GM21619 (cell line): ENCODE results near the gene FAM149A.

Experiments used
- ATAC-seq: cut with Tn5 transposase; IDR thresholded peaks from one replicate; pipeline ENCODE4 v1.9.1; 2021; ENCODE audit not compliant: unreplicated experiment

Gene FAM149A

DNA sequence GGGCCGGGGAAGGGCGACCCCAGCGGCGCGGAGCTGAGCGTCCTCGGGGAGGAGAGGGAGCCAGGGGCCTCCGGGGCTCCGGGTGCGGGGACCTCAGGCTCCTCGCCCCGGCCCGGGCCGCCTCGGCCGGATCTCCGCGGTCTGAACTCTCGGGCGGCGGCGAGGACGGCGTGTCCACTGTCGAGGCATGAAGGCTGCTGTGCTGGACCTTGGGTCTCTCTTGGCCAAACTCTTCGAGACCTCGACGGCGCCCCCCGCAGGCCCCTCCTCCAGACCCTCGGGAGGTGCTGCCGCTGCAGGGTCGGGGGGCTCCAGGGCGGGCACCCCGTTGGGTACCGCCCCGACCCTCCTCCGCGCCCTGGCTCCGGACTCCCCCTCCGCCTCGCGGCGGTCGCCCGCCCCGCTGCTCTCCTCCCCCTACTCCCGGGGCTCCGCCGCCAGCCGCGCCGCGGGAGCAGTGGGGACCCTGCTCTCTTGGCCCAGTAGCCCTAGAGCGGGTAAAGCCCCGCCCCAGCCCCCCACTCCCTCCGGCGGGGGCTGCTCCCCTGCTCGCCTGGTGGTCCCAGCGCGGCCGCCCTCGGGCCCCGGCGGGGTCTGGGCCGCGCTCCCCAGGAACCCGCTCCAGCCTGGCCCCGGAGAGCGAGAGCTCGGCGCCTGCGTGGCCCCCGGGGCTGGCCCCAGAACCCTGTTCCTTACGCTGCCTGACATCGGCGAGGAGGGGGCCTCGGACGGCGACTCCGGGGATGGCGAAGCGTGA, 564 bp downstream of the FAM149A start:
- peak; percentile 34 for ATAC-seq

DNA sequence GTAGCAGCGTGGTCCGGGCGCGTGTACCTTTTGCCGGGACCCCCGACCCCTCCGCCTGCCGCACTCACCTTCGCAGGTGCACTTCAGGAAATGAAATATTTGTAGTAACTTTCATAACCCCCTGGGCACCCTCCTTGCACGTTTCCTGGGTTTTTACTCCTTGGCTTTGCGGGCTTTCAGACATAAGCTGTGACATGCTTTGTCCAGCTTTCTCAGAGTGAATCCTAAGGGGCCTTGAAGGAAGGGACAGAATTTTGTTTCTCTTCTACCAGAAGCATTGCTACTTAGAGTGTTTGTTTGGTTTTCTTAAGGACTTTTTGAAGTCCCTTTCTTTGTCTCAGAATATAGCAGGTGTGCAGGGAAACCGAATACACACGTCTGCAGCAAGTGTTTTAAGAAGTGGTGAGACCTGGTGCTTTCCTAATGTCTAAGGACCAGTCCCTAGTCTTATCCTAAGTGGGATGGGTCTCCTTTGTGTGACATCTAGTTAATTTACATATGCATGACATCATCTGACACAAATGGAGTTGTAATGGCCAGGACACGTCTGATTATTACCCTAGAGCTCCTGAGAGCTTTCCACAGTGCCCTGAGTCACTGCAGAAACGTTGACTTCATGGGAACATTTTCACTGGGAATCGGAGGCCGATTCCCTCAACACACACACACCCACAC, 1.3 kb downstream of the FAM149A start:
- ATAC-seq = peak; percentile 13

DNA sequence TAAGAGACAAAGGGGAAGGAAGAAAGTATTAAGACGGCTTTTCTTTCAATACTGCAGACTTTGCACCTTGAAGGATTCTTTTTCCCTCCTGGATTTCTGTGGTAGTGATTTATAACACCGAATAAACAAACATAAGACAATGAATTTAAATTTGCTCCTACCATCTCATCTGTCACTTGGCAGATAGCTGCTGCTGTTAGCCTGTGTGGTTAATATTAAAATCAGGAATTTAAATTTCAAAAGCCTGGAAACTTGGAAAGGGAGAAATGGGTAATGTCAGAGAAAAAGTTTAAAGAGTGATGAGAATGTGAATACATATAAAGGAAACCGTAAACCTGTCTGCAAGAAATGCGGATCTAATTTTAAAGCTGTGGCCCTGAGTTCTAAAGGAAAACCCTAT, 3.4 kb downstream of the FAM149A start:
- ATAC-seq = no peak

DNA sequence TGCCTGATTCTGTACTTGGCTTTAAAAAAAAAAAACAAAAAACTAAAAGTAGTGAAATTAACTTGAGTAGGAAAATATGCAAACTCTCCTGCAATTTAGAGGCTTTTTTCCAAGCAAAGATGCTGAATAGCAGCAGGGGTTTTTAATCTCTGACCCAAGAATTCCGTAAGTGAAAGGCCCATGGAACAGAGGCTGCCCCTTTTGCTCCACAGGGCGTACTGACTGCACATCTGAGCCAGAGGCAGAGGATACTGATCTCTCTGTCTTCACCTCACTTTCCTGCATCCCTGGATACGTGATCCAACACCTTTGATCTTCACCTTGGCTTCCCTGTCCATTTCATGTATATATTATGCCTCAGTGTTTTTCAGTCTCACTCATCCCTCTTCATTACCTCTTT, 3.9 kb downstream of the FAM149A start:
- ATAC-seq = no peak

DNA sequence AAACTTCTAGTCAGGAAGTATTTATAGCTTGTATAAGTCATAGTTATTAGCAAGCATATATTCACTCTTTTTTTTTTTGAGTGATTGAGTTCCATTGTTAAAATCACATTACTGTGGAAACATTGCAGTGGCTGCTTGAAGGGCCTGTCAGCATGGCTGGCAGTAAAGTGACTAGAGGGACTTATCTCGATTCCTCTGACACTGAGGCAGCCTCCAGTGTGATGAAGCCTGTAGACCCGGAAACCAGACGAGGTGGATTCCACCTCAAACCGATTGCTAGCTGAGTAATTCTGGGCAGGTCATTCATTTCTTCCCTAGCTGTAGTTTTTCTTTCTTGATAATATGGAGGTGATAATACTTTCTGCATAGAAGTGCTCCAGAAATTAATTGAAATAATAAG, 4.7 kb downstream of the FAM149A start:
- no peak for ATAC-seq

DNA sequence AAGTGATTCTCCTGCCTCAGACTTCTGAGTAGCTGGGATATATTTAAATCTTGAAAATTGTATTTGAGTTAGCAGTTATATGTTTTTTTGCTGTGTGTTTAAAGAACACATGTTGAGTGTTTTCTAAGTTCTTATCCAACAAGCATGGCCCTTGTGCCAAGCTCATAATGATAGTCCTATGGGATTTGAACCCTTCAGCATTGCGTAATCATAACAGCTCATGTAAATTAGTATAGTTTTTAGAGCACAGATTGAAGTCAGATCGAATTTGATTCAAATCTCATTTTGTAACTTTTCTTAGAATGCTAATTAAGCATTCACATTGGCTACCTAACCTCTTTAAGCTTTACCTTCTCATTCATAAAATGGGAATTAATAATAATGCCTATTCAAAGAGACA, 12.2 kb downstream of the FAM149A start:
- ATAC-seq = no peak

DNA sequence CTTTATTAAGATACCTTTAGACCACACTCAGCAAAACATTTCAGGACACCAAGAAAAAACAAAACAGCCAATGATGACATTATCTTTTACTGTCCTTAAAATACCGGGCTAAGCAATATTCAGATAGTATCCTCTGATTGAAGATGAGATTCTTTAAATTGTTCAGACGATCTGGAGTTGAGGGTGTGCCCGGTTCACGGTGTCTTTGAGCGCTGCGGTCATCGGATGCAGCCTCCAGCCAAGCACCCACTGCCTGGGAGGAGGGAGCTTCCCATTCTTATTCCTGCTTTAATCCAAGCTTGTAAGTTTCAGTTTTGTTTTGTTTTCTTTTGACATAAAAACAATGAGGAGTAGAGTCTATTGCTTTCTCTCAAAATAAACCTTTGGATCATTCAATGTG, 14.1 kb downstream of the FAM149A start:
- no peak for ATAC-seq

DNA sequence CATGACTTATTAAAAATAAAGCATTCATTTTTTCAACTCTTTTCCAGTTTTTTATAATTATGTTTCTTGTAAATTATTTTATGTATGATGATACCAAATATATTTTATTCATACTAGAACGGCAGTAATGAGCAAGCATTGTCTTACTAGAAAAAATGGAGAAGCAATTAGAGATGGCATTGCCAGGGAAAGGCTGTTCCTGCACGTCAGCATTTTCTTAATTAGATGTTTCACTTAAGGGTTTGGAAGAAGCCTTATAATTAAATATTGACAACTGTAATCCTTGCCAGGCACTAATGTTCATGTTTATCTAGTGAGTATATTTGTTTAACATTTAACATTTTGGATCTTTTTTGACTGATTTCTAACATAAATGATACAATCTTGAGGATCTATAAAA, 16.6 kb downstream of the FAM149A start:
- no peak for ATAC-seq

DNA sequence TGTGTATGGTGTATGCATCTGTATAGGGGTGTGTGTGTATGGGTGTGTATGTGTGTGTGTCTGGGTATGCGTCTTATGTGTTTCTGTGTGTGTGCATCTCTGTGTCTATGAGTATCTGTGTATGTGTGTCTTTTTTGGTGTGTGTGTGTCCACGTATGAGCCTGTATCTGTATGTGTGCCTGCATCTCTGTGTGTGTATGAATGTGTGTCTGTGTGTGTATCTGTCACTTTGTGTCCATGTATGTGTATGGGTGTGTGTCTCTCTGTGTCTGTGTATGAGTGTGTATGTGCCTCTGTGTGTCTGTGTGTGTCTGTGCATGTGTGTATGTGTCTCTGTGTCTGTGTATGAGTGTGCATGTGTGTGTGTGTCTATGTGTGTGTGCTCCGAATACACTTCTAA, 24.3 kb downstream of the FAM149A start:
- no peak for ATAC-seq

DNA sequence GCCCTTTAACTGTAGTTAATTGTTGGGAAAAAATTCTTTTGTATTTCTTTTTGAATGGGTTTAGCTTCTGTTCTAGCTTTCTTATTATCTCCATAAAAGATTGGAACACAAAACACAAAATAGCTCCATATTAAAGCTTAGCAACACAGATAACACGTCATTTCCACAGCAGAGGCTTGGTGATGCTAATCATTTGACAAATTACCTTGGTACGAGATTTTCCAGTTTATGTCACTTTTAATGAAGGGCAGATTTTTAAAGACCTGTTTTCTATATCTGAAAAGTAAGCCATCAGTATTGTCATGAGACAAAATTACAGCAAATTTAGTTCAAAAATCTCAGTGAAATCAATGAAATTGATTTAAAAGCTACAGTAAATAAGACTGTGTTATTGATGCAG, 27.4 kb downstream of the FAM149A start:
- ATAC-seq = no peak

DNA sequence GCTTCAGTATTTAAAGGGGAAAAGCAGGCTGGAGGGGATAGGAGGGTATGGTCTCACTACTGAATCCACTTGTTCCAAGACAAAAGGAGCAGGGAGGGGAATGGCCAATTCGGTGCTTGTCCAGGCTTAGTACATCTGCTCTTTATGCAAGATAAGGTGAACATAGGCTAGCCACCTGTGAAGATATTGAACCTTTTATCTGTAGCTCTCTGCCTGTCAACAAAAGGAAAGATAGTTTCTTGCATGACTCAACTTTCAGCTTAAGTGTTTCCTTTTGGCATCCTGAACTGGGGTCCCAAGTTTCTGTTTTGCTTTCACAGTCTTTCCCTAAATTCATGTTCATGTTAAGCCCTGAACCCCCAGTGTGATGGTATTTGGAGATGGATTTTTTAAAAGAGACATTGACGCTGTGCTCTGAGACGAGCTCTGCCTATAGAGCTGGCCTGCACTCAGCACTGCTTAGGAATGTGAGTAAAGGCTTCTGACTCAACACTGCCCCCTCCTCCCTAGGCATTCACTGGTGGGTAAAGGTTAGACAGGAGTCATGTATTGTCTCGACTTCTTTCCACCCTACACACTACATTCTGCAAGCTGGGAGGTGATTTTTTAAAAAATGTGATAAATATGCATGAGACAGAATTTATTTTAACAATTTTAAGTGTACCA, 28.2 kb downstream of the FAM149A start:
- ATAC-seq = no peak

DNA sequence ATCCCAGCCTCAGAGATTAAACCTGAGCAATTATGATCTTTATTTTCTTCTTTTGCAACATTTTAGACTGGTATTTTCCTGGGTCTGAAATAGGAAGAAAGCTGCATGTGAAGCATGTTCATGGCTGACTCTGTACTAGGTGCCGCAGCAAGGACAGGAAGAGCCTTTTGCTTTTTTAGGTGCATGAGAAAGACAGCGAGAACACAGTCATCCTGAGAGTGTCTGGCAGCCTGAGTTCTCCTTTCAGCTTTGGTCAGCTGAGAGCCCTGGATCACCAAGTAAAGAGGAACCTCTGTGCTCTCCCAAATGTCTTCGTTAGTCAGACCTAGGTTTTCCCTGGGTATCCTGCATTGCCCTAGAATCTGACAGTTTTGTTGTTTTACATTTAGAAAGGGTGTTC, 29.8 kb downstream of the FAM149A start:
- ATAC-seq = peak; percentile 99

DNA sequence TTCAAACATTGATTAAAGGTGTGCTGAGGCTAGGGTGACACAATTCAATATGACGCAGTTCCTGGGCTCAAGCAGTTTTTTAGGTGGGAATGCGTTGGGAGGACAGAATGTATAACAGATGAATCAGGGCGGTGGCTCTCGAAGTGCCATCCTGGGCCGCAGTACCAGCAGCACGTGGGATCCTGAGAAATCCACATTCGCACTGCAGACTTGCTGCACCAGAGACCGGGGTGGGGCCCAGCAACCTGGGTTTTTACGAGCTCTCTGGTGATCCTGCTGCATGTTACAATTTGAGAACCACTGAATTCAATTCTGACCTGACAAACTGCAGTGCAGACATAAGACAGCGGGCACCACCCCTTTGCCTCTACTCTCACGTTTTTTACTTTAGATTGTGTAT, 30.4 kb downstream of the FAM149A start:
- no peak for ATAC-seq

DNA sequence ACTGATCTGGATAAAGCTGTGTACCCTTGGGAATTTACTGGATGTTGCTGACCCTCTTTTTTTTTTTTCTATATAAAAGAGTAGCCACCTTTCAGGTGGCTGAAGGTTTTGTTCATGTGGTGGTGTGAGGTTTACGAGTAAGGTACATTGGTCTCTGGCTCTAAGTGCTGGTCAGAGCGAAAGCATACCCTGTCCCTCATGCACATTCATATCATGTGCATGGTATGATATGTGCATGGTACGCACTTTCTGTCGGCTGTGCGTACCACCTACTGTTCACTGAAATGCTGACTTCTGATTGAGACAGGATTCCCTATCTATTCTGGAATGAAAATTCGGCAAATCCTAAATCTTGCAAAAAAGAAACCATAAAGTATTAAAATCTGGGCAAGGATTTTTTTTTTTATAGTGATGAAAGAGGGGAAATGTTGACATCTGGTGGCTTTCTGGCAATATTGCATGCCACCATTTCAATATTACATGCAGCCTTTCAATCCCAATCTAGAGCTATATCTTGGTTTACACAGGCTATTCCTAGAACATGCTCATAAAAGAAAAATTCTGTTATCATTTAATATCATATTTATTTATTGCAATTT, 32.8 kb downstream of the FAM149A start:
- ATAC-seq = no peak

DNA sequence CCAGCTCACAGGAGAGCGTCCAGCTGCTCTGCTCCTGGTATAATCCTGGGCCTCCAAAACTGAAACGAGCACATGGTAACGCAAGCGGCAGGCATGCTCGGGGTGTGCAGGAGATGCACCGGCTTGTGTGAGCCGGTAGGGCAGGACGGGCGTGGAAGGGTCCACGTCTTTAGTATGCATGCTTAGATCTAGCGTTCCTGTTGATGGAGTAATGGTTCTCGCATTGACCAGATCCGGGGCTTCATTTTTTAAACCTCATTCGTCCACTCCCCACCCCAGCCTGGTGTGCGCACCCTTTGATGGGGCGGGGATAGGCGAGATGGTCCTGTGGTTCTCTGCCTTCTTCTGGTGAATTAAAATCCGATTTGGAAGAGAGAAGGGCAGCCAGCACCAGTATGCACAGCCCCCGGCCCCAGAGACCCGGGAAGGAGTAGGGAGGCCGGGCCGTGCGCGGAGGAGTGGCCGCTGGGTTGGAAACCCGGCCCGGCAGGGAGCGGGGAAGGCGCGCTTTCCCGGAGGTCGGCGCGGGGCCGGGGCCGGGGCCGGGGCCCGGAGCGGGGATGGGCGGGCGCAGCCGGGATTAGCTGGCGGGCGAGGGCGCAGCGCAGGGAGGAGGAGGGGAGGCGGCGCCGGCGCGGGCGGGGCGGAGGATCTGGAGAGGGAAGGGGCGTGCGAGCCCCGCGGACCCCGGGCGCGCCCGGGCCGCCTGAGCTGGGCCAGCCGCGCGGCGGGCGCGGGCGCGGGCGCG, 39.9 kb downstream of the FAM149A start:
- peak; percentile 43 for ATAC-seq

DNA sequence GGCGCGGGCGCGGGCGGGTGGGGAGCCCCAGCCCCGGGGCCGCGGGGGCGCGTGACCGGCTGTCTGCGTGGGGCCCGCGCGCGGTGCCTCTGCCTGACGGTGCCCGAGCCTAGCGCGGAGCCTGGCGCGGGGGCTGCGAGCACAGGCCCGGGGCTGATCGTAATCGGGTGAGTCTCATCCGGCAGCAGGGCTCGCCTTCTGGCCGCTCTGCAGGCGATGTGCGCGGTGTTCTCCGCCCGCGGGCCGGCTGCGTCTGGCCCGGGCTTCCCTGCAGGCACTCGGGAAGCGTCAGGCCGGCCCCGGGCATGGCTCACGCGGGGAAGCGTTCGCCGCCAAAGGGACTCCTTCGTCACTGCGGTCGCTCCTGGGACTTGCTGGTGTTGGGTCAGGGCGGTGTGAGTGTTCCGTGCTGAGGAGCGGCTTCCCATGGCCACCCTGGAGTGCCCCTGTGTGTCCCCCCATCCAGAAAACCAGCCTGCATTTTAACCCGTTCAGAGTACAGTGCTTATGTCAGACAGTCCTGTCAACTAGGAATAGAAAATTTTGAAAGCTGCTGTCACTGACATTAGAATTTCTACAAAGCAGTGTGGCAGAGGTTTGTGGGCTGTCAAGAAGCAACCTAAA, 40.6 kb downstream of the FAM149A start:
- peak; percentile 33 for ATAC-seq

DNA sequence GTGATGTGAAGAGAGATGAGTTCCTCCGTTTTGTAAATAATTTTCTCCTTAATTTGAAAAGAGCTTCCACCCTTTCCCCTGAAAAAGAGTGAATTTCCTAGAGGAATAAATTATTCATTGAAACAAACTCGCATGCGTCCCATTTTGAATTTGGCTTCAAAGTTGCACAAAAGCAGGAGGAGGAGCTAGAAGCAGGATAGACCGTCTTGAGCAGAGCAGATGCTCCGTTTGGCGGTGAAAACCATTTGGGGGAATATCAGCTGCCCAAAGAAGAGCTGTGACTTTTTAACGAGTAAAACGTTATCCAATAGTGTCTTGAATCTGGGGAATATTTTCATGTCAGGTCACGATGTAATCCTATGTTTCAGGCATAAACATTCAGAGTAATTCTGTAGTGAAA, 42.0 kb downstream of the FAM149A start:
- ATAC-seq = no peak

DNA sequence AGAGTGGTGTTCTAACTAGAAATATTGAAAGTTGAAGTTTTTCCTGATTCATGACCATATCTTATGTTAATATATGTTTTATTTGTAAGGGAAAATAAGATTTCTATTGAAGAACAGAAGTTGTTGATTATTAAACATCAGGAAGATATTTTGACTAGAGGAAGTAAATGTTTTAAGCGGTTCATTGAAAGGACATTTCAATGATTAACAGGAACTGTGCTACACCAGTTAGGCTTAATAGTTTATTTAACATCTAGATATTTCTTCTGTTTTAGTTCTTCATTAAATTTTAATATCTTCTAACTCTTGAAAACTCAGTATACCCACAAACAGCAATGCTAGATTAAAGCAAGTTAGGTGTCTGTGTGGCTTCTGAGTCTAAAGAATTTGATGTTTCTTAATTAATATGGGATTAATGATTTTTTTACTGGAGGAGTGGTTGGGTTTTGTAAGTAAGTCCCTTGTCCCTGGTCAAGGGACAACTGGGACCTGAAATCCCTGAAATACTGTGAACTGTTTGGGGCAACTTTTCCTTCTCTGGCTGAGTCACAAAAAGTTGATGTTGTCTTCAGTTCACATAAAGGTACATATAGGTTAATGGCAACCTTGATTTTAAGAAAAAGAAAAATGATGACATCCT, 44.0 kb downstream of the FAM149A start:
- no peak for ATAC-seq

DNA sequence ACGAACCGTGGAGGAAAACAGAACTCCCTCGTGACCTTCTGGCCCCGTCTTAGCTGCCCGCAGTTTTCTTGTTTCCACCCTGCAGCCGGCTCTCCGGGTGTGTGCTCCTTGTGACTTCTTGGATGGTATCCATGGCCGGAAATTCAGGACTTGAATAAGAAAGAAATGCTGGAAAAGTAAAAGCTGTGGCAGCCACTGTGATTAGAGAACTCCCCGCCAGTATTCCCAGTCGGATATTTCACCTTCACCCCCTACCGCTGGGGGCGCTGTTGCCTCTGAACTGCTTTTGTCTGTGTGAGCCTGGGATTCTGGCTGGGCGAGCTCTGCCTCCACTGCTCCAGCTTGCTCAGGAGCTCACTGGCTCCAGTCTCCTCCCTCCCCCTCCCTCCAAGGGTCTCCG, 45.4 kb downstream of the FAM149A start:
- ATAC-seq = no peak

DNA sequence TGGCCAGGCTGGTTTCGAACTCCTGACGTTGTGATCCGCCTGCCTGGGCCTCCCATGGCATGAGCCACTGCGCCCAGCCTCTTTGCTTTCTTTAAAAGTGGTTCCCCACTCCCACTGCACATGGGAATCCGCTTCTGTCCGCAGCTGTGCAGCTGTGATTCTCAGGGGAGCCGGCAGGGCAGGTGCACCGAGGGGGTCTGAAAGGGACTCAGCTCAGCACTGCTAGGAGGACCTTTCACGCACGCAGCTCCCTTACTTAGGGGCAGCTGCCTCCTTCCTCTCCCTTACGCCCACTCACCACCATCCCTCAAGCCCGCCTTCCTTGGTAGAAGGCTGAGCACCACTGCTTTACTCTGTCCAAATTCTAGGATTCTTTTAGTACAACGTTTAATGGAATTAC, 46.4 kb downstream of the FAM149A start:
- no peak for ATAC-seq
